Epithelial cell of proximal tubule (primary cell): ENCODE results near the gene SULT4A1. TPM values are rescaled to one million over a fixed set of nuclear protein-coding genes. Genes with fewer than 3 reads are reported as not detected.

Experiments
- DNase-seq: peaks from one replicate; pipeline ENCODE4 v3.0.0-alpha.2; 2011; ENCODE audit warnings: low read depth
- H3K4me3 ChIP-seq: 2 replicates; pipeline ENCODE4 v1.5.1; 2011; ENCODE audit warnings: low read depth, mild to moderate bottlenecking, low read length
- CTCF ChIP-seq: conservative IDR thresholded peaks from 2 replicates; pipeline ENCODE4 v1.5.1; 2012; ENCODE audit warnings: low read depth, mild to moderate bottlenecking, low read length
- total RNA-seq: library from RNA; depleted of rRNA; stranded (reverse); fragments of >200 nt; gene quantifications from 2 replicates; pipeline ENCODE4 v1.2.3, GENCODE V29; 2015

SULT4A1 gene
- total RNA-seq, 1 donor from 2014 or later: 2.1 TPM

- TF ChIP-seq CTCF: no peak
- H3K4me3 ChIP-seq: no peak overlapping the region
- DNase-seq: no peak
Observed at GRCh38 chr22:43892183-43892894, 30.0 kb upstream of the SULT4A1 start.

- no peak within 1 kb of the TSS for H3K4me3 ChIP-seq
- DNase-seq: no peak
- no peak for TF ChIP-seq CTCF
Observed at GRCh38 chr22:43891360-43892182, 29.3 kb upstream of the SULT4A1 start, which contains the start of gene PNPLA5. PNPLA5 (minus strand) TSS chr22:43892013; CDS start chr22:43891880, 133 bp downstream.

GRCh38 chr22:43890901-43891331, 28.6 kb upstream of the SULT4A1 start:
- no peak overlapping the region for H3K4me3 ChIP-seq
- no peak for TF ChIP-seq CTCF
- no peak for DNase-seq

GRCh38 chr22:43889860-43890253, 27.5 kb upstream of the SULT4A1 start:
- no peak overlapping the region for H3K4me3 ChIP-seq
- TF ChIP-seq CTCF: peak; percentile 27
- DNase-seq: no peak

GRCh38 chr22:43889201-43889859, 27.0 kb upstream of the SULT4A1 start:
- no peak overlapping the region for H3K4me3 ChIP-seq
- TF ChIP-seq CTCF: no peak
- no peak for DNase-seq

GRCh38 chr22:43888740-43889139, 26.4 kb upstream of the SULT4A1 start:
- DNase-seq: no peak
- no peak for TF ChIP-seq CTCF
- no peak overlapping the region for H3K4me3 ChIP-seq
